HG03095 (cell line): Measurements from ENCODE around the gene CBFA2T2.
"Not testable (repeated sequence)": the region's sequence is repeated elsewhere in the genome, so short reads cannot be mapped to it uniquely, and the experiment has no call there.

Experiments
- ATAC-seq: cut with Tn5 transposase; IDR thresholded peaks from one replicate; pipeline ENCODE4 v1.9.1; 2021; ENCODE audit warnings: moderate library complexity; ENCODE audit not compliant: unreplicated experiment

The CBFA2T2 gene

DNA sequence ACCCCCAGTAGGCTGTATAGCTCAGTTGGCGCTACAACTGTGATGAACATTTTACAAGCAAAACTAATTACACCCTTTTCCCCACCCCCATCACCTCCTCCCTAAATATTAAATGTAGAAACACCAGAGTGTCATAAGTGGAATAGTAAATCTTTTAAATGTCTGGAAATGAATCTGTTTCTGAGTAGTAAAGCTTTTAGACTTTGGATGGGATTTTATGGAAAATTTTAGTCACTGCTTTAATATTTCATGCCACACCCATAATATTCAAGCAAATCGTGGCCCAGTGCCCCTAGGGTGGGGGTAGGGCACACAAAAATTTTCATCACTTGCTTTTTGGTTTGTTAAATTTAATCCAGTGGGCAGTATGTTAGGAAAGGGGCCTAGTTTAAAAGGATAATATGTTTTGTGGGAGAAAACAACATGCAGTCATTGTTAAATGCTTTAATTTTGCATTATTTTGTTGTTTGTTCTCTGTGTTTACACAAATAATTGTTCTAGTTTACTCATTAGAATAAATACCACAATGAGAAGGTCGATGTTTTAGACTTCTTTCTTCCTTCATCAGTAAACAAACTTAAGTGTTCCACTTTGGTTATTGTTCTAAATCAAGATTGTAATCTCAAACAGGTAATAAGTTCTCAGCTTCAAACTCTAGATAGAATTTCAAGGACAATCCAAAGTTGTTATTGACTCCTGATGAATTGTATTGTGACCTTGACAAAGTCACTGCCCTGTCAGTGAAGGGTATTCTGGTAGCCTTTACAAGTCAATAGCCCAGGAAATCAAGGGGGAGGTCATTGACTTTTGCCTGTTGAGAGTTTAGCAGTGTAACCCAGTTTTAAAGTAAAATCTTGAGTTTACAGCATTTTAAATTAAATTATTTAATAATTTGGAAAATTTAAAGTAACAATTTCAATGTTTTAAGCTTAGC lies 79.2 kb downstream of the CBFA2T2 start:
- no peak for ATAC-seq

DNA sequence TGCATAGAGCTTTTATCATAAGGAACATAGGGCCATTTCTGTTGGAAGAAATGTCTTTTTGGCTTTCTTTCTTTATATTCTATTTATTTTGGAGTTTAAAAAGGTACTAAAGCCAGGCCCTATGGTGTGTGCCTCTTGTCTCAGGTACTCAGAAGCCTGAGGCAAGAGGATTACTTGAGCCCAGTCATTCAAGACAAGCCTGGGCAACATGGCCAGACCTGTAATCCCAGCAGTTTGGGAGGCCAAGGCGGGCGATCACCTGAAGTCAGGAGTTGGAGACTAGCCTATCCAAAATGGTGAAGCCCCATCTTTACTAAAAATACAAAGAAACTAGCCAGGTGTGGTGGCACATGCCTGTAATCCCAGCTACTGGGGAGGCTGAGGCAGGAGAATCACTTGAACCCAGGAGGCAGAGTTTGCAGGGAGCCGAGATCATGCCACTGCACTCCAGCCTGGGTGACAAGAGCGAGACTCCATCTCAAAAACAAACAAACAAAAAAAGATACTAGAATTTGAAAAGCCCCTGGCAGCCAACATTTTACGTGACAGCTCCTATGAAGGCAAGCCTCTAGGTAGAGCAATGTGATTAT lies 80.0 kb downstream of the CBFA2T2 start:
- no peak for ATAC-seq

- ATAC-seq = no peak
These were observed 80.8 kb downstream of the CBFA2T2 start for GRCh38 chr20:33570743-33571142.

DNA sequence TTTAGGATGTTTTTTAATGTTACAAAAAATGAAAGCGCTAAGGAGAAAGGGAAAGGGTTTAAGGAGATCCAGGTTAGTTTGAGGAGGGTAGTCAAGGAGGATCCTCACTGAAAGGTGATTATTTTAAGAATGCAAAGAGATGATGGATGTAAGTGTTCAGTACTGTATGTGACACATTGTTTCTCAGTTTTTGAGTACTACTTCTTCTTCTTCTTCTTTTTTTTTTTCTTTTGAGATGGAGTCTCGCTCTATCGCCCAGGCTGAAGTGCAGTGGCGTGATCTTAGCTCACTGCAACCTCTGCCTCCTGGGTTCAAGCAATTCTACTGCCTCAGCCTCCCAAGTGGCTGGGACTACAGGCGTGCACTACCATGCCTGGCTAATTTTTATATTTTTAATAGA lies 83.4 kb downstream of the CBFA2T2 start:
- not testable (repeated sequence) for ATAC-seq

DNA sequence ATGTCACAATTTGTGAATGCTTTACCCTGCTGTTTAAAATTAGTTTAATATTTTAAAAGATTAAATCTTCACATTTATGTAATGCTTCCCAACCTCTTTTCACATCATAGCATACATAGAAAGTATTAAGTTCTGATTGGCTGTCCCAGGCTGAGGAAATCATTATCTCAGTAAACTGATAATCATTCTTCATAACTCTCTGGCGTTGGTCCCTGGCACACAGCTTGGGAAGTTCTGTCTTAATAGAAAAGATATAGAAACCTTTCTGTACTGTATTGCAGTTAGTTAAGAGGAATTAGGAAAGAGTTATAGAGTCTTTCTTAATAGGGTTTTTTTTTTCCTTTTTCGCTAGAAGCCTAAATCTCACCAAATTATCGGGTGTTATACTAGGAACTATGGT lies 85.4 kb downstream of the CBFA2T2 start:
- no peak for ATAC-seq

- no peak for ATAC-seq
These were observed 86.7 kb downstream of the CBFA2T2 start for GRCh38 chr20:33576432-33577125.

- no peak for ATAC-seq
These were observed 88.6 kb downstream of the CBFA2T2 start for GRCh38 chr20:33578510-33578909.

DNA sequence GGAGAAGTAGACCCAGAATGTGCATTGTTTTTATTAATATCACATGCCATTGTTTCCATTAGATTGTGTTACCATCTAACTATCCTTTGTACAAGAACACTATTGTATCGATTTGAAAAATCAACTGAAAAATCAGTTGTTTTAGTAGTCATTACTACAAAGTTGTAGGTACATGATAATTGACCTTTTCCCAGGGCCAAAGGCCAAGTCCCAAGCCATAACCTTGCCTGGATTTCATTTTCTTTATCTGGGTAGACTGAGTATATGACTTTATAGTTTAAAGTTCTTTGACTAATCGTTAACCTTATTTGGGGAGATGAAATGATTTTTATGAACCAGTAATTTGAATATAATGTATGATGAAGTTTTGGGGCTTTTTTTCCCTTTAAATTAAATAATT lies 93.2 kb downstream of the CBFA2T2 start:
- ATAC-seq = no peak

GRCh38 chr20:33584976-33585375 lies 95.1 kb downstream of the CBFA2T2 start:
- no peak for ATAC-seq

GRCh38 chr20:33585413-33585812 lies 95.5 kb downstream of the CBFA2T2 start:
- no peak for ATAC-seq

DNA sequence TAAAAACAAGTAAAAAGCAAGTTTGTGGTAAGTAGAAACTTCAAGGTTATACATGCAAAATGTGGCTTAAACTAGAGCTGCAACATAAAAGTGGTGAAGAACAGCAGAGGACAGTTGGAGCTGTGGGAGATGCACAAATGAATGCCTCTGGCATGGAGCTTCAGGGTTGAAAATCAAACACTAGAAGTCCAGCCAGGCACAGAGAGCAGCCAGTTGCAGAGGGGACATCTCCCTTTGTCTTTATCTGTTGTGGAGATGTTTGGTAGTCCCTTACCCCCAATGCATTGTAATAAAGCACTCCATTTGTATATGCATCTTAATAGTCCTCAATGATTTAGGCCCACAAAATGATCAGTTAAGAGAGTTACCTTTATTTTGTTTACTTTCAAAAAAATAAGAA lies 99.2 kb downstream of the CBFA2T2 start:
- no peak for ATAC-seq

- ATAC-seq = not testable (repeated sequence)
These were observed 102.0 kb downstream of the CBFA2T2 start for GRCh38 chr20:33591901-33592300.

- no peak for ATAC-seq
These were observed 104.8 kb downstream of the CBFA2T2 start for GRCh38 chr20:33594743-33595142.

DNA sequence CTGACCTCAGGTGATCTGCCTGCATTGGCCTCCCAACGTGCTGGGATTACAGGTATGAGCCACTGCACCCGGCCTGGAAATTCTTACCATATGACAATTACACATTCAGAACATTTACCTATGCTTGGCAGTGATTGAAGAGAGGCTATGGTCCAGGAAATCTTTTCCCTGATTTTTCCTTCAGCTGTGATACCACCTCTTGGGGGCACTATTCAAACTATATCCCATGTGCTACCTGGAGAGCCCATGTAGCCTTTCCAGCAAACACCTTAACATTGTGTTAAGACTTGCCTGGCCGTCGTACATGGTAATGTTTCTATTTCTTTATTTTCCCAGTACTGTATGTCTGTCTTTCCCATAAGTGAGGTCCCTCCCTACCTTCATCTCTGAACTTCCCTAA lies 110.5 kb downstream of the CBFA2T2 start:
- ATAC-seq = no peak

GRCh38 chr20:33600981-33601380 lies 111.1 kb downstream of the CBFA2T2 start:
- no peak for ATAC-seq

- no peak for ATAC-seq
These were observed 112.0 kb downstream of the CBFA2T2 start for GRCh38 chr20:33601861-33602260.

DNA sequence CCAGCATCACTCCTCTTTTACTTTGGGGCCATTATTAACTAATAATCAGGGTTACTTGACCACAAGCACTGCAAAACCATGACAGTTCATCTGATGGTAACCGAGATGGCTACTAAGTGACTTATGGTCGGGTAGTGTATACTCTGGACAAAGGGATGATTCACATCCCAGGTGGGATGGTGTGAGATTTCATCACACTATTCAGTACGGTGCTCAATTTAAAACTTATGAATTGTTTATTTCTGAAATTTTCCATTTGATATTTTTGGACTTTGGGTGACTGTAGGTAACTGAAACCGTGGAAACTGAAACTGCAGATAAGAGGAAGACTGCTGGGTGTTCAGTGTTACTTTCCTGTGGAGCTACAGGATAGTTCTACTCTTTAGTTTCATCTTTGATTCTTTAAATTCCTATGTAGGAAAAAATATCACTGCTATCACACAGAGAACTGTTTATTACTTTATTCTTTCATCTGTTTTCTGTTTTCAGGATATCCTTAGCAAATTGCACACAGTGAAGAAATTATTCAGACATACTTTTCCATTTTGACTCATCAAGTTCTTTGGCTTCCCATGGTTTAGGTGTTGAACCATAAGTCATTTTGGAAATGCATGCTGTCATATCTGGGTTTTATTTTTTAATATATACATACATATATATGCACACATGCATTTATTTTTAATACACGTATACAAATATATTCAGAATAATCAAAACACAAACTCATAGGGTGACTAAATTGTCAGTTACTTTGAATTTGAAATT lies 113.1 kb downstream of the CBFA2T2 start:
- ATAC-seq = no peak

GRCh38 chr20:33604084-33604990 lies 114.4 kb downstream of the CBFA2T2 start:
- ATAC-seq = no peak

DNA sequence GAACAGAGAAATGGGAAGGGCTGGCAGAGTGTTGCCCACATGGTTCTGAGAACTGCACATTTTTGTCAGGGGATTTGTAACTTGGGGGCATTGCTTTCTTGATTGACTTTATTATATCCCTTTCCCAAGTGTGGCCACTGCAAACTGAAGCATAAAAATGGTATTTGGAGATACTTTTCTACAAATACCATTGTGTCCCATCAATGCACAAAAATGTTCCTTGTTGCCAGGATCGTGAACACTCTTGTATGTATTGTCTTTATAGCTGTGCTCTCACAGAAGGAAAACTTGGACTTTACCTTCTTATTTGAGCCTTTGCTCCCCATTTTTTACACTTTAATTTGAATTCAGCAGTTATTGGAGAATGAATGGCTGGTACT lies 115.1 kb downstream of the CBFA2T2 start:
- ATAC-seq = no peak
